HG03469 (cell line): ENCODE data around the gene FRY.

ENCODE experiments used
- ATAC-seq: cut with Tn5 transposase; IDR thresholded peaks from one replicate; pipeline ENCODE4 v1.9.1; 2021; ENCODE audit warnings: mild to moderate bottlenecking, moderate library complexity, moderate number of reproducible peaks; ENCODE audit not compliant: unreplicated experiment

Gene FRY

GRCh38 chr13:32164622-32165268 is 133.2 kb downstream of the FRY start:
- no peak for ATAC-seq

- ATAC-seq: no peak
These were observed 134.2 kb downstream of the FRY start for GRCh38 chr13:32165796-32166195.

- no peak for ATAC-seq
These were observed 136.6 kb downstream of the FRY start for GRCh38 chr13:32168131-32168530.

- no peak for ATAC-seq
These were observed 139.3 kb downstream of the FRY start for GRCh38 chr13:32170841-32171240.

DNA sequence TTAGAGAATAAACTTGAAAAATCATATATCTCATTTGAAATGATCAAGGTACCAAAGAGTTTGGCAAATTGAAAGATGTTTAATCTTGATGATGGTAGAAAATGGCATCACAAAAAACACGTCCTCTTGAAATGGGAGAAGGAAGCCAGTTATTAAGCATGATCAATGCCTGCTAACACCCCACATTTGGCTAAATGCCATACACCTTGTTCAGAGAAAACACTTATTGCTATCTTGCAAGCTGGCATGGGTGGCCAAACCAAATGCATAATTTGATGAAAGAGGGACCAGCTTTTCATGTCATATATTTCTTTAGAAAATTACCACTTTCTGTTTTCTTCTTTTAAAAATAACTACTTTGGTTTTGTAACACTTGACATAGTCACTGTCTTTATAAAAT is 142.3 kb downstream of the FRY start:
- no peak for ATAC-seq

GRCh38 chr13:32174366-32174765 is 142.8 kb downstream of the FRY start:
- no peak for ATAC-seq

DNA sequence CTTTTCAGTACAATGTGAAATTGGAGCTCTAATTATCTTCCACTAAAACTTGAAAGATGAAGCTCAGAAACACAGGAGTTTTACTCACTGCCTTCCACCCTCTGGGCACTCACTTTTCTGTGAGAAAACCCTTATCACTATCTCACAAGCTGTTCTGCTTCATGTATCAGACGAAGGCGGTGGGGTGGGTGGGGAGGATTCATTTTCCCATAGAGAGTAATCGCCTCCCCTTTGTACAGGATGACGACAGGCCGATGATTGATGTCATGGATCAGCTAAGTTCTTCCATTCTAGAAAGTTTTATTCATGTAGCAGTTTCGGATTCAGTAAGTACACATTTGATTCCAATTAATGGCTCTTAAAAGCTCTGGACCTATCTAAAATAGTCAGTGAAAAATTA is 143.7 kb downstream of the FRY start:
- no peak for ATAC-seq

- ATAC-seq: no peak
These were observed 144.4 kb downstream of the FRY start for GRCh38 chr13:32175943-32176342.

- no peak for ATAC-seq
These were observed 145.1 kb downstream of the FRY start for GRCh38 chr13:32176696-32177095.

DNA sequence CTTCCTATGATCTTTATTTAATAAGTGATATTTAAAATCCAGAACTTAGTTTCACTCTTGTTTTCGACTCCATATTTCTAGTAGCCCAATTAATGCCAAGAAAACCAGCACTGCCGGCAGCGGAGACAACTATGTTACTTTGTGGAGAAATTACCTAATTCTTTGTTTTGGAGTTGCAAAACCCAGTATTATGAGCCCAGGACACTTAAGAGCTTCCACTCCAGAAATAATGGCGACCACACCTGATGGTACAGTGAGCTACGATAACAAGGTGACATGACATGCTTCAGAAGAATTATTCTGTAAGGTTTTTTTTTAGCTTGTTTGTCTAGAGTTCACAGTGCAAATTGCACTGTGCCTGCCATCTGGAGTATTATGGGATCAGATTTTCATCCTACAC is 147.2 kb downstream of the FRY start:
- ATAC-seq: no peak

DNA sequence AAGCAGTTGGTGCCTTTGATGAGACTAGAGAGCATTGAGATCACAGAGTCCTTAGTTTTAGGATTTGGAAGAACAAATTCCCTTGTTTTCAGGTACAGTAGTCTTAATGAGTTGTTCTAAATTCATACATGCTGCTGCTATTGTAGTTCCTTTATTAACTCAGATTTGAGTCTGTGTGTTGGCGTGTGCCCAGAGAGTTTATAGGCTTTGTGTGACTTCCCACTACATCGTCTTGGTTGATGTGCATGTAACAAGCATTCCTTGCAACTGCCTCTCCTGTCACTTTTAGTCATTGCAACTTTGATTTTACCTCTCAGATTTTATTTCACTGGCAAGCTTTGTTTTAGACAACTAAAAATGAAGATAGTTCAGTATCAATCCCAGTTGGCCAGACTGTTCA is 148.1 kb downstream of the FRY start:
- ATAC-seq: no peak

GRCh38 chr13:32187651-32188050 is 156.1 kb downstream of the FRY start:
- ATAC-seq: no peak

DNA sequence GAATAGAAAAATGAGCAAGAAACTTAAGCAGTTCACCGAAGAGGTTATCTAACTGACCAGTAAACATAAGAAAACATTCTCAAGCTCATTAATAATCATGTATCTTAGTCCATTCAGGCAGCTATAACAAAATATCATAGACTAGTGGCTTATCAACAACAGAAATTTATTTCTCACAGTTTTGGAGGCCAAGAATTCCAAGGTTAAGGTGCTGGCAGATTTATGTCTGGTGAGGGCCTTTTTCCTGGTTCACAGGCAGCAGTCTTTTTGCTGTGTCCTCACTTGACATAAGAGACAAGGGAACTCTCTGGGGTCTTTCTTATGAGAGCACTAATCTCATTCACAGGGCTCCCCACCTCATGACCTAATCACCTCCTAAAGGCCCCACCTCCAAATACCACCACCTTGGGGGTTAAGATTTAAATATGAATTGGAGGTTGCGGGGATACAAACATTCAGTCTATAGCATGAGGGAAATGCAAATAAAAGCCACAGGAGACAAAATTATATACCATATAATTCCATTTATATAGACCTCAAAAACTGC is 160.0 kb downstream of the FRY start:
- no peak for ATAC-seq

DNA sequence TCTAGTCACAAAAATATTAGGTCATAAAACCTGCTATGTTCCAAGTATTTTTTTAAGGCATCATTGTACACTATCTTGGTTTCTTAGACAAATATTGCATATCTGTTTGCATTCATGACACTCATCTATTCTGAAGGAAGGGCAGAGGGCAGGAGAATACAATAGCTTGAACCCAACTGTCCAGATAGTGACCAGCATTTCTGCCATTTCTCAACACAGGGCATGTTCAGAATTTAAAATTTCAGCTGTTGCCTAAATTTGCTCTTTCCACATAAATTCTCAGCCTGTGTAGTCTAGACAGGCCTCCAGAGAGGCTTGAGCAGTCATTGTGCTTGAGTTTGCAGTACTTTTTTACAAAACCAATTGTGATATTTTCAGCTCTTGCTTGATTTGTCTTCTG is 164.1 kb downstream of the FRY start:
- ATAC-seq: no peak

DNA sequence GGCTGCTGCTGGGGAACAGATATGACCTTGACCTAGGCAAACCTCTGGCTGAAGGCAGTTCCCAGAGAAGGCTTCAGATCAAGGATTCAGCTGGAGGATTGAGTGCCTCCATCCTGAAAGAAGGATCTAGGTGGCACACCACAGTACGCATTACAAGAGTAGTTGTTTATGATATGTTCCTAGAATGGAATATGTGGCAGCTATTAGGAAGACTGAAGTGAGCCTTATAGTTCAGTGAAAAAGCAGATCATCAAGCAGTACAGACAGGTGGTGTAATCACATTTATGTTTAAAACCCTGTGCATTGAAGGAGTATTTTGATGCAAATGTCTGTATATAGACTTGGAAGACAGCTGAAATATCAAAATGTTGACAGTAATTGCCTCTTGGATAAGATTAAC is 167.6 kb downstream of the FRY start:
- ATAC-seq: no peak

- ATAC-seq: no peak
These were observed 169.2 kb downstream of the FRY start for GRCh38 chr13:32200741-32201140.

DNA sequence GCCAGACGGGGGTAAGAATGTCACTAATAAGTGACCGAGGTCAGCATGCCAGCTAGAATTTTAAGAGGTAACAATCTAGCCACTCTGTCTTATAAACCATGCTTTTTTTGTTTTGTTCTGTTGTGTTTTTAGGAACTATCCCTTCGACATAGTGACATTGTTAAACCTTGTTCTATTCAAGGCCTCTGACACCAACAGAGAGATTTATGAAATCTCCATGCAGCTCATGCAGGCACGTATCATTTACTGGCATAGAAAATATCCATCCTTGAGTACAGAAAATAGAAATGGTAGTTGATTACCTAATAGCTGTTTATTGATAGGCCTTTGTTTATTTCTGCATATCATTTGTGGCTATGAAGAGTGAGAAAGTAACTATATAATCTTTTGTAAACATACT is 170.2 kb downstream of the FRY start:
- no peak for ATAC-seq

GRCh38 chr13:32202268-32202667 is 170.7 kb downstream of the FRY start:
- ATAC-seq: no peak

DNA sequence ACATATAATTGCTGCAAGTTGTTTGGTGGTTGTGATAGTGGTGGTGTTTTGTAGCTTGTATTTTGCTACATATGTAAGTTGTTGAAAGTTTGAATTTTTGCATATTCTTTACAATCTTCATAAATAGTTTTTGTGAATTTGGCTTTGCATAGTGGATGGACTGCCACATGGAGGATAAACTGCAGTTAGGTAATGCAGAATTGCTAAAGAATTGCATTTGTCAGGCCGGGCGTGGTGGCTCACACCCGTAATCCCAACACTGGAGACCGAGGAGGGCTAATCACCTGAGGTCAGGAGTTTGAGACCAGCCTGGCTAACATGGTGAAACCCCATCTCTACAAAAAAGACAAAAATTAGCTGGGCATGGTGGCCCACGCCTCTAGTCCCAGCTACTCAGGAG is 171.6 kb downstream of the FRY start:
- no peak for ATAC-seq

DNA sequence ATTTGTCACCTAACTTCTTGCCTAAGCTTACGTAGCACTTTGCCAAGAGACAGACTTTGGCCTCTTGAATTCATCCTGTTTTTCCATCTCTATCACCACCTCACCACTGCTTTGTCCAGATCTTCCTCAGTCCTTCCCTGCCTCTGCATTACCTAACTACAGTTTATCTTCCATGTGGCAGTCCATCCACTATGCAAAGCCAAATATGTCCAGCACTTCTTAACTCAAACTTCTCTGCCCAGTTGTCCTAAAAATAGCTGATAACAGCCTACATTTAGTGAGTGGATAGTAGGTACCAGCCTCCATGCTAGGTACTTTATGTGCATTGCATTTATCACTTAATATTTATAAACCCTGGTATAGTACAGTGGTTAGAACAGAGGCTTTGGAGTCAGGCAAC is 172.2 kb downstream of the FRY start:
- no peak for ATAC-seq

DNA sequence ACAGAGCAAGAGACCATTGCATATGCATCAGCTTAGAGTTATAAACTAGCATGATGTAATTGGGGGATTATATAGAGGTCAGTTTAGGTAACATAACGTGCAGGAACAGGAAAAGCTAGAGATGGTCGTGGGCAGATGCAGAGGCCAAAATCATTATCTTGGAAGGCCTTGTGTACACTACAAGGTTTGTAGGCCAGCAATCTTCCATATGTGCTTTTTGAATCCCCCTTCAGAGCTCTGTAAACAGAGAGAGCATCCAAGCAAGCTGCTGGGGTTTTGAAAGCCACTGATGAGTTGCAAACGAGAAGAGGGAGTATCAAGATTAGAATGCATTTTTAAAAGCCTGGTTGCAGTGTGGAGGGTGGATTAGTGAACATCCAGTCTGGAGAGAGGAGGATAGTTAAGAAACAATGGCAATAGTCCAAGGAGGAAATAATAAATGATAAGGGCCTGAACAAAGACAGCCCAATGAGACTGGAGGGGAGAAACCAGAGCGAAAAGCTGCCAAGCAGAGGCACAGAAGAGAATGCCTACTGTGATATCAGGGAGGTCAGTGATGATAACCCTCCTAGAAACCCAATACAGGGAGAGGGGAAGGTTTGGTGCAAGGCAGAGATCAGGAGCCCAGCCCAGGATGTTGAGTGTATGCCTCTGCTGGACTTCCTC is 174.0 kb downstream of the FRY start:
- ATAC-seq: no peak

- no peak for ATAC-seq
These were observed 174.6 kb downstream of the FRY start for GRCh38 chr13:32206097-32206740.
